H9 (cell line): ENCODE data around the gene ATP11C. TPM values are rescaled to one million over a fixed set of nuclear protein-coding genes. Genes with fewer than 3 reads are reported as not detected.
A peak's percentile ranks its signal among the peaks of the same experiment; 100 is the strongest.

Experiments used
- DNase-seq: peaks from one replicate; pipeline ENCODE4 v3.0.0-alpha.2; 2017
- H2AFZ ChIP-seq: one replicate; pipeline ENCODE4 v1.6.1; 2013; ENCODE audit warnings: mild to moderate bottlenecking, low read length, control low read depth, moderate library complexity
- H2AK5ac ChIP-seq: 2 replicates; pipeline ENCODE4 v1.6.1; 2013; ENCODE audit warnings: low read length, control low read depth, mixed read lengths; ENCODE audit not compliant: insufficient read length
- H2BK120ac ChIP-seq: one replicate; pipeline ENCODE4 v1.6.1; 2013; ENCODE audit warnings: low read depth, mild to moderate bottlenecking, low read length, control low read depth, inconsistent platforms; ENCODE audit not compliant: poor library complexity, severe bottlenecking
- H2BK12ac ChIP-seq: 2 replicates; pipeline ENCODE4 v1.6.1; 2013; ENCODE audit warnings: low read length, control low read depth, mixed read lengths, low read depth; ENCODE audit not compliant: insufficient read length
- H2BK15ac ChIP-seq: 2 replicates; pipeline ENCODE4 v1.6.1; 2013; ENCODE audit warnings: low read depth, low read length, control low read depth
- H2BK20ac ChIP-seq: one replicate; pipeline ENCODE4 v1.6.1; 2013; ENCODE audit warnings: low read depth, mild to moderate bottlenecking, low read length, control low read depth, inconsistent platforms; ENCODE audit not compliant: poor library complexity, severe bottlenecking
- H2BK5ac ChIP-seq: 2 replicates; pipeline ENCODE4 v1.6.1; 2013; ENCODE audit warnings: low read length, control low read depth, mixed read lengths; ENCODE audit not compliant: insufficient read length
- H3K14ac ChIP-seq: 2 replicates; pipeline ENCODE4 v1.6.1; 2013; ENCODE audit warnings: low read length, control low read depth; ENCODE audit not compliant: insufficient read depth
- H3K18ac ChIP-seq: 2 replicates; pipeline ENCODE4 v1.6.1; 2013; ENCODE audit warnings: low read depth, mild to moderate bottlenecking, mixed read lengths, low read length, control low read depth; ENCODE audit not compliant: insufficient read length
- H3K23ac ChIP-seq: 2 replicates; pipeline ENCODE4 v1.6.1; 2013; ENCODE audit warnings: low read length, control low read depth, mixed read lengths, low read depth; ENCODE audit not compliant: insufficient read length
- H3K23me2 ChIP-seq: 2 replicates; pipeline ENCODE4 v1.6.1; 2013; ENCODE audit warnings: low read depth, mild to moderate bottlenecking, mixed read lengths, low read length, control low read depth; ENCODE audit not compliant: insufficient read length, poor library complexity, severe bottlenecking
- H3K27ac ChIP-seq: 2 replicates; pipeline ENCODE4 v1.5.1; 2013; ENCODE audit warnings: low read length, control low read depth, mixed read lengths, low read depth; ENCODE audit not compliant: insufficient read length
- H3K27me3 ChIP-seq: 2 replicates; pipeline ENCODE4 v1.6.1; 2013; ENCODE audit warnings: low read length, control low read depth, inconsistent platforms; ENCODE audit not compliant: insufficient read depth
- H3K4ac ChIP-seq: 2 replicates; pipeline ENCODE4 v1.6.1; 2013; ENCODE audit warnings: low read depth, mild to moderate bottlenecking, control low read depth, inconsistent platforms, low read length, moderate library complexity
- H3K4me1 ChIP-seq: 2 replicates; pipeline ENCODE4 v1.6.1; 2013; ENCODE audit warnings: low read length, control low read depth, inconsistent platforms; ENCODE audit not compliant: insufficient read depth
- H3K4me2 ChIP-seq: 2 replicates; pipeline ENCODE4 v1.6.1; 2013; ENCODE audit warnings: low read length, control low read depth, mixed read lengths; ENCODE audit not compliant: insufficient read length, insufficient read depth
- H3K56ac ChIP-seq: 2 replicates; pipeline ENCODE4 v1.6.1; 2013; ENCODE audit warnings: low read depth, mild to moderate bottlenecking, mixed read lengths, low read length, control low read depth; ENCODE audit not compliant: insufficient read length
- H3K79me1 ChIP-seq: 2 replicates; pipeline ENCODE4 v1.6.1; 2013; ENCODE audit warnings: low read depth, mild to moderate bottlenecking, moderate library complexity, low read length, control low read depth, inconsistent platforms; ENCODE audit not compliant: insufficient read depth, poor library complexity, severe bottlenecking
- H3K79me2 ChIP-seq: 2 replicates; pipeline ENCODE4 v1.6.1; 2013; ENCODE audit warnings: low read length, control low read depth, inconsistent platforms; ENCODE audit not compliant: insufficient read depth
- H3K9ac ChIP-seq: 2 replicates; pipeline ENCODE4 v1.6.1; 2013; ENCODE audit warnings: low read length, control low read depth, mixed read lengths; ENCODE audit not compliant: insufficient read length; ENCODE audit errors: extremely low read depth
- H3K9me3 ChIP-seq: one replicate; pipeline ENCODE4 v1.6.1; 2013; ENCODE audit warnings: low read depth, low read length, inconsistent platforms; ENCODE audit not compliant: control insufficient read depth
- H3T11ph ChIP-seq: one replicate; pipeline ENCODE4 v1.6.1; 2013; ENCODE audit warnings: mild to moderate bottlenecking, low read length, control low read depth, inconsistent platforms
- H4K20me1 ChIP-seq: one replicate; pipeline ENCODE4 v1.6.1; 2013; ENCODE audit not compliant: control insufficient read depth, insufficient read length, insufficient read depth
- H4K5ac ChIP-seq: 2 replicates; pipeline ENCODE4 v1.6.1; 2013; ENCODE audit warnings: low read depth, mild to moderate bottlenecking, mixed read lengths, low read length, control low read depth; ENCODE audit not compliant: insufficient read length
- H4K8ac ChIP-seq: replicated peaks from 2 replicates; pipeline ENCODE4 v1.6.1; 2013; ENCODE audit warnings: low read length, control low read depth, mixed read lengths, low read depth; ENCODE audit not compliant: insufficient read length
- H4K91ac ChIP-seq: 2 replicates; pipeline ENCODE4 v1.6.1; 2013; ENCODE audit warnings: low read depth, mild to moderate bottlenecking, moderate library complexity, mixed read lengths, low read length, control low read depth; ENCODE audit not compliant: insufficient read length
- H3K27ac Mint-ChIP-seq, 3 experiments: 2 replicates in 2 of 3; 3 replicates in 1 of 3; pipeline ENCODE4 v1.8.0; 2020 to 2021; ENCODE audit warnings: mixed read lengths in 3 of 3, mild to moderate bottlenecking in 1 of 3, moderate library complexity in 1 of 3
- H3K27me3 Mint-ChIP-seq: 2 replicates; pipeline ENCODE4 v1.8.0; 2021; ENCODE audit warnings: low read depth, mild to moderate bottlenecking, moderate library complexity, mixed read lengths
- H3K36me3 Mint-ChIP-seq, 3 experiments: 2 replicates in 2 of 3; 3 replicates in 1 of 3; pipeline ENCODE4 v1.8.0; 2020 to 2021; ENCODE audit warnings: low read depth in 3 of 3, mixed read lengths in 3 of 3; ENCODE audit not compliant: insufficient read depth in 1 of 3
- H3K4me1 Mint-ChIP-seq, 2 experiments: 2 replicates each; pipeline ENCODE4 v1.8.0; 2020; ENCODE audit warnings: mixed read lengths in 2 of 2
- H3K4me3 Mint-ChIP-seq, 2 experiments: 2 replicates in 1 of 2; 3 replicates in 1 of 2; pipeline ENCODE4 v1.8.0; 2020 to 2021; ENCODE audit warnings: mild to moderate bottlenecking in 2 of 2, mixed read lengths in 2 of 2, moderate library complexity in 1 of 2
- H3K9me3 Mint-ChIP-seq, 2 experiments: 2 replicates in 1 of 2; 3 replicates in 1 of 2; pipeline ENCODE4 v1.8.0; 2020; ENCODE audit warnings: mild to moderate bottlenecking in 2 of 2, mixed read lengths in 2 of 2, moderate library complexity in 1 of 2
- CTCF ChIP-seq: fragments of 200-600 bp; sonication (generic); conservative IDR thresholded peaks from 3 replicates; pipeline ENCODE4 v1.8.0; 2021; ENCODE audit warnings: antibody characterized with exemption, mild to moderate bottlenecking
- WGBS: extraction: QIAGEN DNeasy Blood & Tissue Kit; methylation state at CpG from one replicate; pipeline ENCODE4 v1.1.7; 2013; ENCODE audit warnings: missing lambda C conversion rate, low lambda C conversion rate, mixed read lengths; ENCODE audit not compliant: insufficient read length; ENCODE audit errors: extremely low coverage; 5-methylcytosine and 5-hydroxymethylcytosine counted together
- long read RNA-seq: library from polyadenylated mRNA; unstranded; transcript quantifications from one replicate; pipeline ENCODE4 v2.0.0, GENCODE V29; 2020
- total RNA-seq: library from RNA; stranded (reverse); gene quantifications from 2 replicates; pipeline ENCODE4 v1.2.1, GENCODE V29; 2021

Gene ATP11C
- total RNA-seq: 26.4 and 28.4 TPM in 2 replicates
- long read RNA-seq, partial matches to known transcripts: 42 of 51 reads
- long read RNA-seq, other reads (novel, unspliced or antisense): 9 of 51 reads

- Histone ChIP-seq H3K4me1 (peaks cover 8% of the 10 kb centered on the region; the same call in 1 of the 2 replicates), H3K23me2 (peaks cover 7% of the 10 kb centered on the region), H2BK12ac (no peak within 1 kb of the TSS), H3K4me2 (peak within 1 kb of the TSS; percentile 93), H3K14ac (peak within 1 kb of the TSS; percentile 75), H3K56ac (no peak within 1 kb of the TSS), H4K8ac (no peak within 1 kb of the TSS), H3K79me1 (no peaks in the 10 kb centered on the region), H3K9ac (peak within 1 kb of the TSS; percentile 67), H3K23ac (no peak within 1 kb of the TSS), H2BK120ac (no peak within 1 kb of the TSS), H3K27ac (no peak within 1 kb of the TSS), H4K20me1 (no peaks in the 10 kb centered on the region), H3K4ac (no peak within 1 kb of the TSS), H3K18ac (no peak within 1 kb of the TSS), H2BK20ac (no peak within 1 kb of the TSS), H2BK5ac (no peak within 1 kb of the TSS), H3K9me3 (no peaks in the 10 kb centered on the region), H2AK5ac (no peak within 1 kb of the TSS), H2BK15ac (no peak within 1 kb of the TSS), H2AFZ (no peak within 1 kb of the TSS), H4K91ac (no peak within 1 kb of the TSS), H3K79me2 (peaks cover 13% of the 10 kb centered on the region; the same call in 1 of the 2 replicates), H4K5ac (no peak within 1 kb of the TSS), H3T11ph (no peak within 1 kb of the TSS), H3K27me3 (no peaks in the 10 kb centered on the region)
- TF ChIP-seq CTCF: 0 out of 3 replicates have a peak, but pooled peaks have one; percentile 8
- H3K27ac Mint-ChIP-seq: peak within 1 kb of the TSS; percentile 49 to 97 (median 91); a peak in 6 of 7 replicates
- peak; percentile 82 for DNase-seq
- no CpG with 5 or more reads among the region's 52 CpGs for WGBS
- peak within 1 kb of the TSS; percentile 77 to 95 for H3K4me3 Mint-ChIP-seq
- H3K36me3 Mint-ChIP-seq: peaks cover 0 to 4% (median 0%) of the 10 kb centered on the region in 3 experiments; a peak in 2 of 7 replicates
- peaks cover 29 to 38% of the 10 kb centered on the region in 2 experiments for H3K4me1 Mint-ChIP-seq
- peaks cover 0 to 47% of the 10 kb centered on the region in 2 experiments; a peak in 3 of 5 replicates for H3K9me3 Mint-ChIP-seq
- H3K27me3 Mint-ChIP-seq: no peaks in the 10 kb centered on the region
These were observed at the start of gene ATP11C for GRCh38 chrX:139932901-139933796. TSS of gene ATP11C (minus strand) at chrX:139933053. CDS start at chrX:139932042, 1,011 bp downstream.
